ENCODE data around the gene PCGF3. TPM values are rescaled to one million over a fixed set of nuclear protein-coding genes. Genes with fewer than 3 reads are reported as not detected.
"Not testable (repeated sequence)": the region's sequence is repeated elsewhere in the genome, so short reads cannot be mapped to it uniquely, and the experiment has no call there.

The PCGF3 gene
- total and polyA plus RNA-seq, 3 experiments from 2014 or later = 4.8 to 26.1 (median 24.7) TPM

DNA sequence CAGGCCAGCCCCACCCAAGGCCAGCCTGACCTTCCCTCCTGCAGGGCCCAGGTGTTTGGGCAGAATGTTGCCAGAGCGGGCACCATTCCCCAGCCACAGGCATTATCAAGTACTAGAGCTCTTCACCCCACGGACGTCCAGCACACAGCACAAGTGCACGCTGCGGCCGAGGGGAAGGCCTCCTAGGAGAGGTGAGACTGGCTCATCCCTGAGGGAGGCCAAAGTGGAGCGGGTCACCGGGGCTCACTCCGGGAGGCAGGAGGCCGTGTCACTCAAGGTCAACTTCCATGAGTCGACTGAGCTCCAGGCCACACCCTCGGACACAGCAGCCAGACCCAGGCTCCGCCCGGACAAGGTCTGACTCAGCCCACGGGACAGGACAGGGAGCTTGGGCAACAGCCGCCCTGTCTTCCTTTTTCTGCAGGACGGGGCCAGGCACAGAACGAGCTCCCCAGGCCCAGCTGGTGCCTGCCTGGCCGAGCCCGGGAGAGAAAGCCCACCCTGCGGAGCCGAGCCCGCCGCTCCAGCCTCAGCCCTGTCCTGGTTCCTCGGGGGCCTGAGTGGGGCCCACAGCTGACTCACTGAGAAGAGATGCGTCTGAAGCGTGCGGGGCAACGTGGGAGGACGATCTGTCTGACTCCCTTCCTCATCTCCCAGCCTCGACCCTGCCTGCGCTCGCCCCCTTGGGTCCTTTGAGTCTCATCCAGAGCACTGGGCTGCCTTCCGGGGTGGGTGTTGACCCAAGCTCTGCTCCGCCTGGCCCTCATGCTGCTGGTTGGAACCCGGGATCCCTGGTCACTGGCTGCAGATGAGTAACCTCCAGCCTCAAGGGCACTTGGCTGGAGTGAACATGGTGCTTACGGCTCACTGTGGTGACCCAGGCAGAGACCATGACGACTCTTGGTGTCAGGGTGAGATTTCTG, 18.3 kb upstream of the PCGF3 start:
- H3K27me3 Mint-ChIP-seq = peaks cover 8 to 15% of the 10 kb centered on the region in 2 donors
- Histone ChIP-seq H3K4me3 (ENCODE audit: low read length) (no peak overlapping the region), H3K27ac (ENCODE audit: low read depth, low read length) (peak overlapping the region; percentile 59), H3K4me1 (ENCODE audit: insufficient read depth, low read length) (no peaks in the 10 kb centered on the region), H3K9me3 (ENCODE audit: low read length) (no peaks in the 10 kb centered on the region), H3K36me3 (ENCODE audit: insufficient read depth, low read length) (no peaks in the 10 kb centered on the region), H3K27me3 (ENCODE audit: insufficient read depth, low read length, poor library complexity, severe bottlenecking) (no peaks in the 10 kb centered on the region)
- POLR2A ChIA-PET = no interaction called here
- peaks cover 0 to 21% (median 3%) of the 10 kb centered on the region in 3 donors for H3K4me1 Mint-ChIP-seq
- CTCF ChIA-PET = no interaction called here
- H3K27ac Mint-ChIP-seq = no peak overlapping the region
- DNase-seq = no peak
- no peaks in the 10 kb centered on the region for H3K9me3 Mint-ChIP-seq
- no peaks in the 10 kb centered on the region for H3K36me3 Mint-ChIP-seq
- H3K4me3 Mint-ChIP-seq = peak overlapping the region in 1 of 7 donors; percentile 3

- Mint-ChIP-seq H3K4me1 (peaks cover 0 to 15% (median 3%) of the 10 kb centered on the region in 3 donors), H3K27ac (peak overlapping the region in 1 of 8 donors; percentile 77), H3K4me3 (peak overlapping the region in 3 of 7 donors; percentile 15 to 44 (median 20)), H3K27me3 (peaks cover 8 to 15% of the 10 kb centered on the region in 2 donors), H3K36me3 (no peaks in the 10 kb centered on the region), H3K9me3 (no peaks in the 10 kb centered on the region)
- Histone ChIP-seq H3K4me3 (ENCODE audit: low read length) (no peak overlapping the region), H3K27ac (ENCODE audit: low read depth, low read length) (peak overlapping the region; percentile 59), H3K9me3 (ENCODE audit: low read length) (no peaks in the 10 kb centered on the region), H3K27me3 (ENCODE audit: insufficient read depth, low read length, poor library complexity, severe bottlenecking) (no peaks in the 10 kb centered on the region), H3K36me3 (ENCODE audit: insufficient read depth, low read length) (no peaks in the 10 kb centered on the region), H3K4me1 (ENCODE audit: insufficient read depth, low read length) (no peaks in the 10 kb centered on the region)
- ChIA-PET CTCF (no interaction called here), POLR2A (no interaction called here)
- no peak for DNase-seq
Measured at GRCh38 chr4:687971-688853, 17.4 kb upstream of the PCGF3 start.

DNA sequence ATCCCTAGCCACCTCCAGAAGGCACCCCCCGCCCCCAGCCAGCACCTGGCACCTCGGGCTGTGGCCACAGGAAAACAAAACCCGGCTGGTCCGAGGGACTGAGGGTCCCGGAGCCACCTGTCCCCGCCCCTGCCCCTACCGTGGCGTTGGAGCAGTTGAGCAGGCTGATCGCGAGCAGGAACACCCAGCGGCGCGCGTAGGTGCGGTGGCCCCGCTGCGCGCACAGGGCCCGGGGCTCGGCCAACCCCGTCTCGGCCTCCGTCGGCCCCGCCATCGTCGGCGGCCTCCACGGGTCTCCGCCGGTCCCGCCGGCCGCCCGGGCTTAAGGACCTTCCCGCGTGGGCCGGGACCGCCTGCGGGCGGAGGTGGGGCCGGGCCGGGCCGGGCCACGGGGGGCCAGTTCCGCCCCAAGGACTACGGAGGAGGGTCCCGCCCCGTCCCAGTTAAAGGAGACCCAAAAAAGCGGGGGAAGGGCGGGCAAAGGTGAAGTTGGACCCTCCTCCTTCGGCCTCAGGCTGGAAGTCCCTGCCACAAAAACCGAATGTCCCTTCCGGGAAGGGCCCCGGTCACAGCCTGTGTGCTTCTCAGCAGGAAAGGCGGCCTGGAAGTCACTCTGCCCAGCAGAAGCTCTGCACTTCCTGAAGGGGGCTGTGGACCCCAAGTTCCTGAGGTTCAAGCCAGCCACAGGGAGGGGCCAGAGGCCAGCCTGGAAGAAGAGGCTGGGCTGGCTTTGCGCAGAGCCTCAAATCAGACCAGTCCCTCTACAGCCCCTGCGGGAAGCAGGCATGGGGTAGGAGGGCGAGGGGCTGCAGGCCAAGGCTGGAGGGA, 16.6 kb upstream of the PCGF3 start, which contains the start of gene SLC49A3:
SLC49A3 (minus strand) TSS at position 298 of the 828 bp plus-strand sequence; CDS start at position 274, 24 bp downstream.
- peak within 1 kb of the TSS in 1 of 8 donors; percentile 77 for H3K27ac Mint-ChIP-seq
- no peaks in the 10 kb centered on the region for H3K36me3 Mint-ChIP-seq
- H3K9me3 ChIP-seq (ENCODE audit: low read length) = no peaks in the 10 kb centered on the region
- no peak for DNase-seq
- CTCF ChIA-PET = no interaction called here
- no peaks in the 10 kb centered on the region for H3K4me1 ChIP-seq (ENCODE audit: insufficient read depth, low read length)
- no peak within 1 kb of the TSS for H3K4me3 ChIP-seq (ENCODE audit: low read length)
- peak within 1 kb of the TSS; percentile 59 for H3K27ac ChIP-seq (ENCODE audit: low read depth, low read length)
- peaks cover 8 to 15% of the 10 kb centered on the region in 2 donors for H3K27me3 Mint-ChIP-seq
- POLR2A ChIA-PET = no interaction called here
- H3K4me1 Mint-ChIP-seq = peaks cover 0 to 9% (median 3%) of the 10 kb centered on the region in 3 donors
- no peaks in the 10 kb centered on the region for H3K36me3 ChIP-seq (ENCODE audit: insufficient read depth, low read length)
- no peaks in the 10 kb centered on the region for H3K27me3 ChIP-seq (ENCODE audit: insufficient read depth, low read length, poor library complexity, severe bottlenecking)
- peak within 1 kb of the TSS in 5 of 7 donors; percentile 15 to 65 (median 28) for H3K4me3 Mint-ChIP-seq
- no peaks in the 10 kb centered on the region for H3K9me3 Mint-ChIP-seq

DNA sequence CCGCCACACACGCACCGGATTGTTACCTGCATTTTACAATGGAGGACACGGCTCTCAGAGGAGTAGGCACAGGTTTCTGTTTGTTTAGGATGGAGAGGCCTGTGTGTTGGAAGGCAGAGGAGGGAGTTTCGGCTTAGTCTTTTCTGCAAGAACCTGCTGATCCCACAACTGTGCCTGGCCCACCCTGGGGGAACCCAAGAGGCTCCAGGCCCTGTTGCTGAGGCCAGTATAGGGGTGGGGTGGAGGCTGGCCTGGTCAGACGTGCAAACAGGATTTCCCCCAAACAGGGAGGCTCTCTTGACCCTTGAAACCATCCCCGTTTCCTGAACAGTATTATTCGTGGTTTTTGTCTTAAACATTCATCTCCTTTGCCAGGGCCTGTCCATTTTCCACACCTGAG, 15.9 kb upstream of the PCGF3 start:
- ChIA-PET POLR2A (no interaction called here), CTCF (no interaction called here)
- H3K4me1 Mint-ChIP-seq = peaks cover 0 to 9% (median 3%) of the 10 kb centered on the region in 3 donors
- H3K27ac Mint-ChIP-seq = no peak overlapping the region
- H3K27me3 Mint-ChIP-seq = peaks cover 8 to 15% of the 10 kb centered on the region in 2 donors
- no peak overlapping the region for H3K4me3 ChIP-seq (ENCODE audit: low read length)
- H3K27ac ChIP-seq (ENCODE audit: low read depth, low read length) = no peak overlapping the region
- H3K27me3 ChIP-seq (ENCODE audit: insufficient read depth, low read length, poor library complexity, severe bottlenecking) = no peaks in the 10 kb centered on the region
- H3K4me1 ChIP-seq (ENCODE audit: insufficient read depth, low read length) = no peaks in the 10 kb centered on the region
- H3K9me3 Mint-ChIP-seq = no peaks in the 10 kb centered on the region
- DNase-seq = no peak
- no peaks in the 10 kb centered on the region for H3K36me3 Mint-ChIP-seq
- no peaks in the 10 kb centered on the region for H3K9me3 ChIP-seq (ENCODE audit: low read length)
- H3K36me3 ChIP-seq (ENCODE audit: insufficient read depth, low read length) = no peaks in the 10 kb centered on the region
- peak overlapping the region in 1 of 7 donors; percentile 65 for H3K4me3 Mint-ChIP-seq

DNA sequence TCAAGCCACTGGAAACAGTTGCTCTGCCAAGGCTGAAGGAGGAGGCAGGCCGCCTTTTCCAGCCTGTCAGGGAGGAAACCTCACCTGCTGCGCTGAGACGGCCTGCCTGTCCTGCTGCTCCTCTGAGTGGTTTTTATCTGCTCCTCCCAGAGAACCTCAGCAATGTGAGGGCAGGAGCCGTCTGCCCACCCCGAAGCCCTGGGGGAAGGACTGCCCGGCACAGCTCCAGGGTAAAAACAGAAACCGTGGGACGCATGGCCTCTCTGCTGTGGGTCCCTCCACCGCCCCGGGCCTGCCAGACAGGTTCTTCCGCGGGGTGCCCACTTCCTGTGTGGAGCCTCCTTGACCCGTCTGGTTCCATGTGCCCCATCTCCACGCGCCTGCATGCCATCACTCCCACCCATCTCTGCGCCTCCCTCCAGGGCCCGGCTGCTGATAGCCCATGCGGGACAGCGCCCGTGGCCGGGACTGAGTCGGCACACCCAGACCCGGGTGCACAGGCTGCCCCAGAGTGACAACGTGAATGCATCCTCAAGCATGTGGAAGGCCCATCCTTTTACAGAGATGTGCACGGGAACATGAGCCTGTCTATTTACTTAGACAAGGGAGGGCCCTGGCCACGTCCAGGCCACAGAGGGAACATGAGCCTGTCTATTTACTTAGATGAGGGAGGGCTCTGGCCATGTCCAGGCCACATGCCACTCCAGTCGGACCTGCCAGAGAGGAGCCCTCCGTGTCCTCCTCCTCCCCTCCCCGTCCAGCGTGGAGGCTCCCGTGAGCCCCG, 12.7 kb upstream of the PCGF3 start:
- POLR2A ChIA-PET = no interaction called here

GRCh38 chr4:694341-694940, 11.2 kb upstream of the PCGF3 start:
- H3K4me3 Mint-ChIP-seq; H3K36me3 Mint-ChIP-seq; H3K27ac ChIP-seq (ENCODE audit: low read depth, low read length); H3K27ac Mint-ChIP-seq; H3K36me3 ChIP-seq (ENCODE audit: insufficient read depth, low read length); H3K9me3 ChIP-seq (ENCODE audit: low read length); H3K27me3 ChIP-seq (ENCODE audit: insufficient read depth, low read length, poor library complexity, severe bottlenecking); CTCF ChIA-PET; H3K4me1 Mint-ChIP-seq; H3K9me3 Mint-ChIP-seq; POLR2A ChIA-PET; DNase-seq; H3K4me1 ChIP-seq (ENCODE audit: insufficient read depth, low read length); H3K27me3 Mint-ChIP-seq; H3K4me3 ChIP-seq (ENCODE audit: low read length): not testable (repeated sequence)

More for the DNA sequence above, 12.7 kb upstream of the PCGF3 start:
- H3K36me3 ChIP-seq (ENCODE audit: insufficient read depth, low read length) = no peaks in the 10 kb centered on the region
- no peaks in the 10 kb centered on the region for H3K4me1 ChIP-seq (ENCODE audit: insufficient read depth, low read length)
- Mint-ChIP-seq H3K36me3 (no peaks in the 10 kb centered on the region), H3K27me3 (peaks cover 3 to 6% of the 10 kb centered on the region in 2 donors), H3K27ac (no peak overlapping the region), H3K4me1 (peaks cover 0 to 1% (median 0%) of the 10 kb centered on the region in 3 donors), H3K4me3 (peak overlapping the region in 1 of 7 donors; percentile 51), H3K9me3 (no peaks in the 10 kb centered on the region)
- no peak overlapping the region for H3K4me3 ChIP-seq (ENCODE audit: low read length)
- H3K27me3 ChIP-seq (ENCODE audit: insufficient read depth, low read length, poor library complexity, severe bottlenecking) = no peaks in the 10 kb centered on the region
- CTCF ChIA-PET = no interaction called here
- no peak for DNase-seq
- H3K27ac ChIP-seq (ENCODE audit: low read depth, low read length) = no peak overlapping the region
- no peaks in the 10 kb centered on the region for H3K9me3 ChIP-seq (ENCODE audit: low read length)

Measured in CD8-positive, alpha-beta memory T cell (primary cell).